Measurements from ENCODE around the gene CEBPB.

CEBPB gene

DNA sequence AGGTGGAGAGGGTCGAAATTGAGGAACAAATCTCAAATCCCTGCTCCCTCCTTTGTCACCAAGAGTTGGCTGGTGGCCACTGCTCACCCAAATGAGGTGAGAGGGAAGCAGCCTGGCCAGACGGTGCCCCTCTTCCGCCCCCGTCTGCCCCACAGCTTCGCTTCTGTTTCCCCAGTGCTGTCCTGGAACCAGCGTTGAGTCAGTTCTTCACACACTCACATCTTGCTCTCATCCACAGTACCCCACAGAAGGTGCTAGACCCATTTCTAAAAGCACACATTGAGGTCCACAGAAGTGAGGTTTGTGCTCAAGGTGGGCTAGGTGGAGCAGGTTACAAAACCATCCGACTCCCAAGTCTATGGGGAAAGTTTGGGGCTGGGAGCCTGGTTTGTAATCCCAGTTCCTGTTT, 3.8 kb downstream of the CEBPB start:
- ChIA-PET CTCF (interaction anchor here (1.1 to 22.7 kb wide), 3 partner anchors 110 to 272 kb away, joined by 3 to 523 read pairs (median 7); no protein-coding TSS in a partner anchor), POLR2A (interaction anchor here (0.6 to 1.8 kb wide), 4 partner anchors 37 to 268 kb away, joined by 3 to 9 read pairs (median 4); no protein-coding TSS in a partner anchor)
- DNase-seq (ENCODE audit: low read depth, low spot score), result no peak
- TF ChIP-seq, protein P1, sequence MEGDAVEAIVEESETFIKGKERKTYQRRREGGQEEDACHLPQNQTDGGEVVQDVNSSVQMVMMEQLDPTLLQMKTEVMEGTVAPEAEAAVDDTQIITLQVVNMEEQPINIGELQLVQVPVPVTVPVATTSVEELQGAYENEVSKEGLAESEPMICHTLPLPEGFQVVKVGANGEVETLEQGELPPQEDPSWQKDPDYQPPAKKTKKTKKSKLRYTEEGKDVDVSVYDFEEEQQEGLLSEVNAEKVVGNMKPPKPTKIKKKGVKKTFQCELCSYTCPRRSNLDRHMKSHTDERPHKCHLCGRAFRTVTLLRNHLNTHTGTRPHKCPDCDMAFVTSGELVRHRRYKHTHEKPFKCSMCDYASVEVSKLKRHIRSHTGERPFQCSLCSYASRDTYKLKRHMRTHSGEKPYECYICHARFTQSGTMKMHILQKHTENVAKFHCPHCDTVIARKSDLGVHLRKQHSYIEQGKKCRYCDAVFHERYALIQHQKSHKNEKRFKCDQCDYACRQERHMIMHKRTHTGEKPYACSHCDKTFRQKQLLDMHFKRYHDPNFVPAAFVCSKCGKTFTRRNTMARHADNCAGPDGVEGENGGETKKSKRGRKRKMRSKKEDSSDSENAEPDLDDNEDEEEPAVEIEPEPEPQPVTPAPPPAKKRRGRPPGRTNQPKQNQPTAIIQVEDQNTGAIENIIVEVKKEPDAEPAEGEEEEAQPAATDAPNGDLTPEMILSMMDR (IDR thresholded peaks at IDR 0.05; ENCODE audit: insufficient read depth, low read length, missing control alignments), result no peak
- H3K4me3 ChIP-seq (ENCODE audit: low read depth, low read length), result peak overlapping the region; percentile 94

DNA sequence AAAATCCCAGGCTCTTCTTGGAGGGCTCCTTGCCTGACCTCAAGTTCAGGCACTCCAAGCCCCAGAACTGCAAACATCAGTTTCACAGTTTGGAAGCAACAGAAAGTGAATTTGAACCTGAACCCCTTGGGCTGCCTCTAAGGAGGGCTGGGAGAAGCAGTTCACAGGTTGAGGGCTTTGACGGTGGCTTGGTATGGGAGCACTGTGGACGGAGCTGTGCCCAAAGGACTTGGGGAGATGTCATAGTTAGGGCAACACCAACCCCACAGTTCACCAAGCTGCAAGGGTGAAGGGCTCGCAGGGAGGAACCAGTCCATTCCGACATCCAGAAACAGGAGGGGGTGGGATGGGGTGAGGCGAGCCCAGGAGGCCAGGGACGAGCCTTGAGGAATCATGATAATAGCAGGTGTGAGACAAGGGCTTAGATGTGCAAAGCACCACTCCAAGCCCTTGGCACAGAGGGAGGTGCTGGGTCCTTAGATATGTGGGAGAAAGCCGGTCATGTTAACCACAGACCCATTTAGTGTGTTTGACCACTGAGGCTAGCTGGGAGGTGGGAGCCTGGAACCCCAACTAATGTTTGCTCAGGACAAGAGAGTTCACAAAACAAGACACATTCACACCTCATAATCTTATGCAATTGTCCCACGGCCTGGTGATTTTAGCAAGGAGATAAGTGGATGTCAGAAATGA, 4.3 kb downstream of the CEBPB start:
- CTCF ChIA-PET, result interaction anchor here (0.8 to 22.7 kb wide), 3 partner anchors 110 to 272 kb away, joined by 4 to 523 read pairs (median 7); no protein-coding TSS in a partner anchor
- no peak for DNase-seq (ENCODE audit: low read depth, low spot score)
- POLR2A ChIA-PET, result interaction anchor here (0.6 to 1.8 kb wide), 6 partner anchors 51 to 268 kb away, joined by 3 to 5 read pairs (median 3); no protein-coding TSS in a partner anchor
- H3K4me3 ChIP-seq (ENCODE audit: low read depth, low read length), result peak overlapping the region; percentile 94
- TF ChIP-seq, protein P1 (IDR thresholded peaks at IDR 0.05; ENCODE audit: insufficient read depth, low read length, missing control alignments), result no peak

GRCh38 chr20:50195524-50196120, 5.0 kb downstream of the CEBPB start:
- H3K4me3 ChIP-seq (ENCODE audit: low read depth, low read length), result no peak overlapping the region
- DNase-seq (ENCODE audit: low read depth, low spot score), result no peak
- ChIA-PET POLR2A (interaction anchor here (0.6 to 1.0 kb wide), 6 partner anchors 51 to 255 kb away, joined by 3 to 5 read pairs (median 3); no protein-coding TSS in a partner anchor), CTCF (interaction anchor here (0.8 to 22.7 kb wide), 3 partner anchors 109 to 271 kb away, joined by 4 to 523 read pairs (median 7); no protein-coding TSS in a partner anchor)
- TF ChIP-seq, protein P1 (IDR thresholded peaks at IDR 0.05; ENCODE audit: insufficient read depth, low read length, missing control alignments), result no peak

DNA sequence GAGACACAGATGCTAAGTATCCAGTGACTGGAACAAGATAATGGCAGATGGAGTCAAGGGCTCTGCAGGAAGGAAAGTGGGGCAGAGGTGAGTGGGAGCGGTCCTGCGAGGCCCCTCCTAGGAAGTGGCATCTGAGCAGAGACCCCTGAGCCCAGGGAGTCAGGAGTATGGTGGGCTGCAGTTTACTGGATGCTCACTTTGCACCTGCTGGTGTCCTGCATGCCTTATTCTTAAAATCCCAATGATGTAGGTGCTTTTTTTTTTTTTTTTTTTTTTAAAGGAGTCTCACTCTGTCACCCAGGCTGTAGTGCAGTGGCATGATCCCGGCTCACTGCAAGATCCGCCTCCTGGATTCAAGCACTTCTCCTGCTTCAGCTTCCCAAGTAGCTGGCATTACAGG, 5.6 kb downstream of the CEBPB start:
- TF ChIP-seq, protein P1 (IDR thresholded peaks at IDR 0.05; ENCODE audit: insufficient read depth, low read length, missing control alignments), result no peak
- no peak overlapping the region for H3K4me3 ChIP-seq (ENCODE audit: low read depth, low read length)
- CTCF ChIA-PET, result interaction anchor here (1.5 to 22.7 kb wide), 3 partner anchors 27 to 270 kb away, joined by 3 to 523 read pairs (median 4); no protein-coding TSS in a partner anchor
- no peak for DNase-seq (ENCODE audit: low read depth, low spot score)
- POLR2A ChIA-PET, result interaction anchor here (0.9 kb wide), 1 partner anchor 88 kb away, joined by 3 read pairs; no protein-coding TSS in a partner anchor

- DNase-seq (ENCODE audit: low read depth, low spot score), result no peak
- TF ChIP-seq, protein P1 (IDR thresholded peaks at IDR 0.05; ENCODE audit: insufficient read depth, low read length, missing control alignments), result no peak
- no peak overlapping the region for H3K4me3 ChIP-seq (ENCODE audit: low read depth, low read length)
- CTCF ChIA-PET, result interaction anchor here (1.5 to 22.7 kb wide), 3 partner anchors 27 to 270 kb away, joined by 3 to 523 read pairs (median 4); no protein-coding TSS in a partner anchor
- POLR2A ChIA-PET, result interaction anchor here (0.9 kb wide), 1 partner anchor 88 kb away, joined by 3 read pairs; no protein-coding TSS in a partner anchor
Measured at GRCh38 chr20:50196896-50197295, 6.3 kb downstream of the CEBPB start.

Measured in AG04449 (cell line).